Measurements from ENCODE around the gene GPRC5C.
"Not testable (repeated sequence)": the region's sequence is repeated elsewhere in the genome, so short reads cannot be mapped to it uniquely, and the experiment has no call there.

The GPRC5C gene

DNA sequence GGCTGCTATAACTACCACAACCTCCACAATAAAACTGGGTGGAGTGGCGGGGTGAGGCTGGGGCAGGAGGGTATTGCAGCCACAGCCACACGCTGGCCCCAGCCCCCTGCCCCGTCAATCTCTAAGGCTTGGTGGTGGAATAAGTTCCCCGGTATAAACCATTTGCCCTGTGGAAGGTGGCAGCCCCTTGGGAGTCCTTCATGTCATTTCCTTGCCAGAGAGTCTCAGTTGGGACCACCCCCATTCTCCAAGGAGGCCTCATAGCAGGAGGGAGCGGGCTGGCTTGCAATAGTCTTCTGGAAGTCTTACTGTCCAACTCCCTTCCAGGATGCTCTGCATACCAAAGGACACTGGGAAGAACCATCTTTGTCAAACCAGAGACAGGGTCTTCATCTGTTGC, 54.0 kb downstream of the GPRC5C start:
- no peak for DNase-seq (ENCODE audit: low read depth)
- TF ChIP-seq POLR2A (IDR thresholded peaks at IDR 0.05; ENCODE audit: extremely low read depth, insufficient read length) (no peak), MYC (IDR thresholded peaks at IDR 0.05; ENCODE audit: low read depth, low read length) (no peak)
- TF ChIP-seq, protein P1, sequence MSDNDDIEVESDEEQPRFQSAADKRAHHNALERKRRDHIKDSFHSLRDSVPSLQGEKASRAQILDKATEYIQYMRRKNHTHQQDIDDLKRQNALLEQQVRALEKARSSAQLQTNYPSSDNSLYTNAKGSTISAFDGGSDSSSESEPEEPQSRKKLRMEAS (IDR thresholded peaks at IDR 0.05; ENCODE audit: low read depth, low read length) = no peak
- TF ChIP-seq, protein P2, sequence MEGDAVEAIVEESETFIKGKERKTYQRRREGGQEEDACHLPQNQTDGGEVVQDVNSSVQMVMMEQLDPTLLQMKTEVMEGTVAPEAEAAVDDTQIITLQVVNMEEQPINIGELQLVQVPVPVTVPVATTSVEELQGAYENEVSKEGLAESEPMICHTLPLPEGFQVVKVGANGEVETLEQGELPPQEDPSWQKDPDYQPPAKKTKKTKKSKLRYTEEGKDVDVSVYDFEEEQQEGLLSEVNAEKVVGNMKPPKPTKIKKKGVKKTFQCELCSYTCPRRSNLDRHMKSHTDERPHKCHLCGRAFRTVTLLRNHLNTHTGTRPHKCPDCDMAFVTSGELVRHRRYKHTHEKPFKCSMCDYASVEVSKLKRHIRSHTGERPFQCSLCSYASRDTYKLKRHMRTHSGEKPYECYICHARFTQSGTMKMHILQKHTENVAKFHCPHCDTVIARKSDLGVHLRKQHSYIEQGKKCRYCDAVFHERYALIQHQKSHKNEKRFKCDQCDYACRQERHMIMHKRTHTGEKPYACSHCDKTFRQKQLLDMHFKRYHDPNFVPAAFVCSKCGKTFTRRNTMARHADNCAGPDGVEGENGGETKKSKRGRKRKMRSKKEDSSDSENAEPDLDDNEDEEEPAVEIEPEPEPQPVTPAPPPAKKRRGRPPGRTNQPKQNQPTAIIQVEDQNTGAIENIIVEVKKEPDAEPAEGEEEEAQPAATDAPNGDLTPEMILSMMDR (IDR thresholded peaks at IDR 0.05; ENCODE audit: low read depth, low read length) = no peak

DNA sequence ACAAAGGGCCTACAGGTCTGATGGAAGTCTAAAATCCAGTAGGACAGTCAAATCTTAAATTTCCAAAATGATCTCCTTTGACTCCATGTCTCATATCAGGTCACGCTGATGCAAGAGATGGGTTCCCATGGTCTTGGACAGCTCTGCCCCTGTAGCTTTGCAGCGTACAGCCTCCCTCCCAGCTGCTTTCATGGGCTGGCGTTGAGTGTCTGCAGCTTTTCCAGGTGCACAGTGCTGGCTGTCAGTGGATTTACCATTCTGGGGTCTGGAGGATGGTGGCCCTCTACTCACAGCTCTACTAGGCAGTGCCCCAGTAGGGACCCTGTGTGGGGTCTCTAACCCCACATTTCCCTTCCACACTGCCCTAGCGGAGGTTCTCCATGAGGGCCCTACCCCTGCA, 56.4 kb downstream of the GPRC5C start:
- not testable (repeated sequence) for DNase-seq (ENCODE audit: low read depth); H3K4me3 ChIP-seq (ENCODE audit: low read depth, low read length)

More for the DNA sequence above, 54.0 kb downstream of the GPRC5C start:
- no peak overlapping the region for H3K4me3 ChIP-seq (ENCODE audit: low read depth, low read length)

DNA sequence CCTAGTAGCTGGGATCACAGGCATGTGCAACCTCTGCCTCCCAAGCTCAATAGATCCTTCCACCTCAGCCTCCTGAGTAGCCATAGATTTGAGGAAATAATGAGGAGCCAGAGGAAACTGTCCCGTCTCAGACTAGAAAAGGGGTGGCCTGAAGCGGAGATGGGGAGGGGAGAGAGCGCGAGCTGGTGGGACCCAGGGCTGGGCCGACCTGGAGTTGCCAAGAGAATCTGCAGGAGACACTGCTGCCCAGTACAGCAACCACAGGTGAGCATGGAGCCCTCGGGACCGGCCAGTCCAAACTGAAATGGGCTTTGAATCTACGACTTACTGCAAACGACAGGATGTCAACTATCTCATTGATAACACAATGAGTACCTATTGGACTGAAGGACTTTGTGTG, 58.8 kb downstream of the GPRC5C start:
- TF ChIP-seq, protein P2 (IDR thresholded peaks at IDR 0.05; ENCODE audit: low read depth, low read length) = no peak
- TF ChIP-seq, protein P1 (IDR thresholded peaks at IDR 0.05; ENCODE audit: low read depth, low read length) = no peak
- no peak for TF ChIP-seq POLR2A (IDR thresholded peaks at IDR 0.05; ENCODE audit: extremely low read depth, insufficient read length)
- no peak for TF ChIP-seq MYC (IDR thresholded peaks at IDR 0.05; ENCODE audit: low read depth, low read length)
- DNase-seq (ENCODE audit: low read depth) = no peak
- no peak overlapping the region for H3K4me3 ChIP-seq (ENCODE audit: low read depth, low read length)

DNA sequence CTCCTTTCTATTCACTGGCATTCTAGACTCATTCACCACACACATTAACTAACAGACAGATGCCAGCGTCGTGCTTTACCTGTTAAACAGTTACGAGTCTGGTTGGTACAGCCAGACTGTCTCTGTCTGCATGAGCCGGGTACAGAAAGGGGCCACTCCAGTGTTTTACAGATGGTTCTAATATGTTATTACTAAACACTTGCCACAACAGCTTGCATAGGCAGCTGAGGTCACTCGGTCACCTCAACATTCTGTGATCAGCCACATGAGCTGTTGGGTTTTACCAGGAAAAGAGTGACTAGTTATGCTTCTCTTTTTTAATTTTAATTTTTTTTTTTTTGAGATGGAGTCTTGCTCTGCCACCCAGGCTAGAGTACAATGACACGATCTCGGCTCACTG, 59.7 kb downstream of the GPRC5C start:
- peak; percentile 44 for DNase-seq (ENCODE audit: low read depth)
- TF ChIP-seq, protein P1 (IDR thresholded peaks at IDR 0.05; ENCODE audit: low read depth, low read length) = no peak
- TF ChIP-seq, protein P2 (IDR thresholded peaks at IDR 0.05; ENCODE audit: low read depth, low read length) = no peak
- no peak for TF ChIP-seq MYC (IDR thresholded peaks at IDR 0.05; ENCODE audit: low read depth, low read length)
- no peak for TF ChIP-seq POLR2A (IDR thresholded peaks at IDR 0.05; ENCODE audit: extremely low read depth, insufficient read length)

DNA sequence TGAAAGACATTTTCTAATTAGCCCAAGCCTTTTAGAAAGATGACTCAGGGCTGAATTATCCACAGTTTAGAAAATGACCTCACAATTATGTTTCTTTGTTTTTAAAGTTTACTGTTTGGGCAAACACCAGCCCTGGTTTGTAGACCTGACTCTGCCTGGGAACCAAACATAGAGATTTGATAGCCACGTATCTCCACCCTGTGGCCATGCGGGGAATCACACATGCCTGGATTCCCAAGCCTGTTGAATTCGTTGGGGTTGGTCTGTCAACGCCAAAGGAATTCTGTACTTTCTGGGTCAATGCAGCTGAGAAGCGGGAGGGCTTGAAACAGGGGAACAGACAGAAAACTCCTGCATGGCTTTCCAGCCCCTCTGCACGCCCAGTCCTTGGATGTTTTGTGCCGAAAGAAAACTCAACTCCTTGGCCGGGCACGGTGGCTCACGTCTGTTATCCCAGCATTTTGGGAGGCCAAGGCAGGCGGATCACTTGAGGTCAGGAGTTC, 61.5 kb downstream of the GPRC5C start:
- peak; percentile 75 for DNase-seq (ENCODE audit: low read depth)
- no peak overlapping the region for H3K4me3 ChIP-seq (ENCODE audit: low read depth, low read length)
- TF ChIP-seq, protein P2 (IDR thresholded peaks at IDR 0.05; ENCODE audit: low read depth, low read length) = peak; percentile 91
- no peak for TF ChIP-seq POLR2A (IDR thresholded peaks at IDR 0.05; ENCODE audit: extremely low read depth, insufficient read length)
- TF ChIP-seq, protein P1 (IDR thresholded peaks at IDR 0.05; ENCODE audit: low read depth, low read length) = peak; percentile 77
- TF ChIP-seq MYC (IDR thresholded peaks at IDR 0.05; ENCODE audit: low read depth, low read length) = 0 out of 2 replicates have a peak, but pooled peaks have one; percentile 19

More for the DNA sequence above, 59.7 kb downstream of the GPRC5C start:
- H3K4me3 ChIP-seq (ENCODE audit: low read depth, low read length) = no peak overlapping the region

All from NB4 (cell line).